ENCODE data around the gene PHACTR3.

Gene PHACTR3

DNA sequence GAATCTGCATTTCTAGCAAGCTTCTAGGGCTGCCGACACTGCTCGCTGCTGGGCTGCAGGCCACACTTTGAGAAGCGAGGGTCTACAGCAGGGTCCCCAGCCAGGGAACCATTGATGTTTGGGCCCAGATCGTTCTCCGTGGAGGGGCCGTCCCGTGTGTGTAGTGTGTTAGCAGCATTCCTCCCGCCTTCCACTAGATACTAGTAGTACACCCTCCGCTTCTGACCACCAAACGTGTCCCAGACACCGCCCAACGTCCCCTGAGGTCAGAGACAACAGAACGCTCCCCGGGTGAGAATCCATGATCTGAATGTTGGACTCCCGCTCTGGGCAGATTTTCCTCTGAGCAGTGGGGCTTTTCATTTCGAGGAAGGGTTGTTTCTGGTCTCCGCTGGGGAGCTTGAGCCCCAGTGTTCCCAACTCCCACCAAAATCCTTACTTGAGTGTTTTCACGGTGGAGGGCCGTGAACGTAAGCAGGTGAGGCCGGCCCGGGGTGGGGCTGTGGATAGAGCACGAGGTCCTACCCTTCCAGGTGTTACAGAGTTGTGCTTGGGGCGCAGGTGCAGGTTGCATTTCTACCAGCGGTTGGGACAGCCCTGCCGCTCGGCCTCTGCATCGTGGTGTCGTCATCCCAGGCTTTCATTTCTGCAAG lies 204.5 kb downstream of the PHACTR3 start:
- no peak for DNase-seq (ENCODE audit: extremely low read depth, low read depth)
- no peak overlapping the region for H3K4me3 ChIP-seq (replicated peaks; ENCODE audit: low read depth, low read length)
- TF ChIP-seq, protein P1, sequence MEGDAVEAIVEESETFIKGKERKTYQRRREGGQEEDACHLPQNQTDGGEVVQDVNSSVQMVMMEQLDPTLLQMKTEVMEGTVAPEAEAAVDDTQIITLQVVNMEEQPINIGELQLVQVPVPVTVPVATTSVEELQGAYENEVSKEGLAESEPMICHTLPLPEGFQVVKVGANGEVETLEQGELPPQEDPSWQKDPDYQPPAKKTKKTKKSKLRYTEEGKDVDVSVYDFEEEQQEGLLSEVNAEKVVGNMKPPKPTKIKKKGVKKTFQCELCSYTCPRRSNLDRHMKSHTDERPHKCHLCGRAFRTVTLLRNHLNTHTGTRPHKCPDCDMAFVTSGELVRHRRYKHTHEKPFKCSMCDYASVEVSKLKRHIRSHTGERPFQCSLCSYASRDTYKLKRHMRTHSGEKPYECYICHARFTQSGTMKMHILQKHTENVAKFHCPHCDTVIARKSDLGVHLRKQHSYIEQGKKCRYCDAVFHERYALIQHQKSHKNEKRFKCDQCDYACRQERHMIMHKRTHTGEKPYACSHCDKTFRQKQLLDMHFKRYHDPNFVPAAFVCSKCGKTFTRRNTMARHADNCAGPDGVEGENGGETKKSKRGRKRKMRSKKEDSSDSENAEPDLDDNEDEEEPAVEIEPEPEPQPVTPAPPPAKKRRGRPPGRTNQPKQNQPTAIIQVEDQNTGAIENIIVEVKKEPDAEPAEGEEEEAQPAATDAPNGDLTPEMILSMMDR (IDR thresholded peaks at IDR 0.05; ENCODE audit: low read depth, low read length, missing control alignments) = no peak

DNA sequence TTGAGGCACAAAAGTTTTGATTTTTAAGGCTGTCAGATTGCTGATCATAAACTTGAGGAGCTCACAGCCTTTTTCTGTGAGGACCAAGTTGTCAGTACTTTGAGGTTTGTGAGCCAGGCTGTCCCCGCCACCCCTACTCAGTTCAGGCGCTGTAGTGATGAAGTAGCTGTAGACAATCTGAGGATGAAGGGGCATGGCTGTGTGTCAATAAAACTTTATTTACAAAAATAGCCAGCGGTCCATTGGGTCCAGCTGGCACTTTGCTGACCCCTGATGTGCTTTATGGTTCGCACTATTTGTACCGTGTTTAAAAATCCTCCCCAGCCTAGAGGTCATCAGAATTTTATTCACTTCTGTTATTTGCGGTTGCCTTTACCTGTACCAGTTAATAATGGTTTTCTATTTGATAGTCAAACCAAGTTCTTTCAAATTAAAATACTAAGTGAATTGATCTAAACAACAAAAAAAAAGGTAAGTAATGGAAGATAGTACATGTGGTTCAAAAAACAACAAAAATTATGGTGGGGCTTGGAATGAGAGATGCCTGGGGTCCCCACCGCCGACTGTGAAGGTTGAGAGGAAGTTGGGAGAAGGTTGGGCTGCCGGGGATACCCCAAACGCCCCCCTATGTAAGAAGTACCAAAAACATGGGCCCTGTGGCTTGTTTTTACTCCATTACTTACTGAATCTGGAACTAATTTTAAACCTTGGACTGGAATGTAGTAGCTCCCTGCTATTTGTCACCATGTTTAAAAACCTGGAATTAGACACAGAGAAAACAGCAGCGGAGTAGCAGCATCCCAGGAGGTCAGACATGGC lies 205.5 kb downstream of the PHACTR3 start:
- no peak for DNase-seq (ENCODE audit: extremely low read depth, low read depth)
- no peak overlapping the region for H3K4me3 ChIP-seq (replicated peaks; ENCODE audit: low read depth, low read length)
- TF ChIP-seq, protein P1 (IDR thresholded peaks at IDR 0.05; ENCODE audit: low read depth, low read length, missing control alignments) = no peak

DNA sequence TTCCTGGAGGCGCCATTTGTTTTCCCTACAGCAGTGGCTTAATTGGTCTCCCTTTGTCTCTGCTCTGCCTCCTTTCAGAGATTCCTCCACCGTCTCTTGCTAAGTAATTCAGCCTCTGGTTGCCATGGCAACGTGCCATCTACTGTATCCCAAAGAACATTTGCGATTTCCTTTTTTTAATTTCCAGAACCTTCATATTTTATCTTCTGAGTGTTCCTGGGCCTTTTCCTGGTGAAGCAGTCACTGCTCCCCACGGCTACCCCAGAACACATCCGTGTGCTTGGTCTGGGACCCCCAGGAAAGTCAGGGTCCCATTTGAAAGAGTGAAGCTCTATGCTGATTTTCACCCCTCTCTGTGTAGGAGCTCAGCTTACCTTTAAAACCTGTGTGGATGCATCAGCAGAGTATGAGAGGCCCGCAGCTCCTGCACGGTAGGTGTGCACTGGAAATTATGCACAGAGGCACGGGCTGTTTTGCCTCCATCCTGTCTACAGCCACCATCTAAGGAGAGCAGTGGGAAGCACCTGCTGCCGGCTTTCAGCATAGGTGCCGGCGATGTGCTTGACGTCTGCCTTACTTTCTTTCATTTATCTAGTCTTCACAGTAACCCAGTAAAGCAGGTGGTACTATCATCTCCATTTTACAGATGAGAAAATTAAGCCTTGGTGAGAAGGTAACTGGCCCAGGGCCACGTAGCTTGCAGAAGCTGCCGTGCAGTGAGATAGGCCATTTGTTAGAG lies 206.3 kb downstream of the PHACTR3 start:
- no peak overlapping the region for H3K4me3 ChIP-seq (replicated peaks; ENCODE audit: low read depth, low read length)
- DNase-seq (ENCODE audit: extremely low read depth, low read depth) = no peak
- TF ChIP-seq, protein P1 (IDR thresholded peaks at IDR 0.05; ENCODE audit: low read depth, low read length, missing control alignments) = no peak

DNA sequence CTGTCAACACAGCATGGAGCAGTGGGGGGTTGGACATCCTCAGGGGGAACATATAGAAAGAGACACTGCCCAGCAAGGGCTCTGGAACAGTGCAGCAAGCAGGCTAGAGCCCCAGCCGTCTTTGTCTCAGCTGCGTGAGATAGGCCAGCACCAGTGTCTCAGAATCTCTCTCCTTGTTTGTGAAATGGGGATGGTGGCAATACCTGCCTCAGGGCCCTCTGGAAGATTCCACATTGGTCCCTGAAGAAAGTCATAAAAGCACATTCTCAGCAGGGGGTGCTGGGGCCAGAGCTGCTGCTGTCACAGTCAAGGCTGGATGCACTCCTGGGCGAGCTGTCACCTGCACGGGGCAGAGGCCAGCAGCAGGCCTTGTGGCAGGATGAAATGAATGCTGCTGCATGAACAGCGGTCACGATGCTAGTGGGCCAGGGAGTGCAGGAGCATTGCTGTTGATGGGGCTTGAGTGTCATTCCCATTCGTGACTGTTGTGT lies 207.4 kb downstream of the PHACTR3 start:
- DNase-seq (ENCODE audit: extremely low read depth, low read depth) = no peak
- H3K4me3 ChIP-seq (replicated peaks; ENCODE audit: low read depth, low read length) = no peak overlapping the region
- TF ChIP-seq, protein P1 (IDR thresholded peaks at IDR 0.05; ENCODE audit: low read depth, low read length, missing control alignments) = no peak

DNA sequence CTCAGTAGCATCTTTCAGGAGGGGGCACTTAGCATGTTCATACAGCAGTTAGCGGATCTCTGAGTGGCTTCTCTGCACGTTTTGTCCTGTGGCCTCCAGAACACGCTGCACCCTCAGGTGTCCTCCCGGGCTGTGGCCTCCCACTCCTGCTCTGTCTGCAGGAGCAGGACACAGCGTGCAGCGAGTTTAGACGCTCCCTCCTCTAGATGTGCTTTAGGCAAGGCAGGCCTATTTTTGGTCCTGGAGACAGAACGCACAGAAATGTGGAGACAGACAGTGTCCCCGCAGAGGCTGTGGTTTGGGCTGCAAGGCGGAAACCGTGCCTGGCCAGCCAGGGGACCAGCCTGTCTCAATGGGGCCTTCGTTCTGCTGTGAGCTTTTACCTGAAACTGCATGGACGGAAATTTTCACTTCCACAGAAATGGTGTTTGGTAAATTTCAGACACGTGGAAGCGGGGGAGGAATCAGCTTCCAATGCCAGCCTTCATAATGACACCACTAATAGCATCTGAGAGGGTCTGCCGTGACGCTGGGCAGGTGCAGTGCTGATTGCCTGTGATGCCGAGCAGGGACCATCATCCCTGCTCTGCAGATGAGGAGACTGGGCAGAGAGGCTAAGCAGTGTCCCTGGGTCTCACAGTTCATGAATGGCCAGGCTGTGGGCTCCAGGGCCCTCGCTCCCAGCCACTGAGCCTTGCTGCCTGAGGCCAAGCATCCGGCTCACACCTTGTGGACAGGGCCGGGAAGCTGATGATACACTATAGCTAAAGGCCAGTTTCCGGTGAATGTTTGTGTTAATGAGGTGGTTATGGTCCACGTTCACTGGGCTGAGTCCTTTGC lies 208.2 kb downstream of the PHACTR3 start:
- TF ChIP-seq, protein P1 (IDR thresholded peaks at IDR 0.05; ENCODE audit: low read depth, low read length, missing control alignments) = no peak
- DNase-seq (ENCODE audit: extremely low read depth, low read depth) = no peak
- H3K4me3 ChIP-seq (replicated peaks; ENCODE audit: low read depth, low read length) = no peak overlapping the region

All from HFF-Myc (cell line).